ENCODE measurements around the gene TYR.

TYR gene

DNA sequence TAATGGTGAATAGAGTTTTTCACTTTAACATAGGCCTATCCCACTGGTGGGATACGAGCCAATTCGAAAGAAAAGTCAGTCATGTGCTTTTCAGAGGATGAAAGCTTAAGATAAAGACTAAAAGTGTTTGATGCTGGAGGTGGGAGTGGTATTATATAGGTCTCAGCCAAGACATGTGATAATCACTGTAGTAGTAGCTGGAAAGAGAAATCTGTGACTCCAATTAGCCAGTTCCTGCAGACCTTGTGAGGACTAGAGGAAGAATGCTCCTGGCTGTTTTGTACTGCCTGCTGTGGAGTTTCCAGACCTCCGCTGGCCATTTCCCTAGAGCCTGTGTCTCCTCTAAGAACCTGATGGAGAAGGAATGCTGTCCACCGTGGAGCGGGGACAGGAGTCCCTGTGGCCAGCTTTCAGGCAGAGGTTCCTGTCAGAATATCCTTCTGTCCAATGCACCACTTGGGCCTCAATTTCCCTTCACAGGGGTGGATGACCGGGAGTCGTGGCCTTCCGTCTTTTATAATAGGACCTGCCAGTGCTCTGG is at the start of gene TYR:
TSS of gene TYR (plus strand) at position 185 of the 541 bp plus-strand sequence. CDS start at position 264, 79 bp downstream.
- TF ChIP-seq, protein P1, sequence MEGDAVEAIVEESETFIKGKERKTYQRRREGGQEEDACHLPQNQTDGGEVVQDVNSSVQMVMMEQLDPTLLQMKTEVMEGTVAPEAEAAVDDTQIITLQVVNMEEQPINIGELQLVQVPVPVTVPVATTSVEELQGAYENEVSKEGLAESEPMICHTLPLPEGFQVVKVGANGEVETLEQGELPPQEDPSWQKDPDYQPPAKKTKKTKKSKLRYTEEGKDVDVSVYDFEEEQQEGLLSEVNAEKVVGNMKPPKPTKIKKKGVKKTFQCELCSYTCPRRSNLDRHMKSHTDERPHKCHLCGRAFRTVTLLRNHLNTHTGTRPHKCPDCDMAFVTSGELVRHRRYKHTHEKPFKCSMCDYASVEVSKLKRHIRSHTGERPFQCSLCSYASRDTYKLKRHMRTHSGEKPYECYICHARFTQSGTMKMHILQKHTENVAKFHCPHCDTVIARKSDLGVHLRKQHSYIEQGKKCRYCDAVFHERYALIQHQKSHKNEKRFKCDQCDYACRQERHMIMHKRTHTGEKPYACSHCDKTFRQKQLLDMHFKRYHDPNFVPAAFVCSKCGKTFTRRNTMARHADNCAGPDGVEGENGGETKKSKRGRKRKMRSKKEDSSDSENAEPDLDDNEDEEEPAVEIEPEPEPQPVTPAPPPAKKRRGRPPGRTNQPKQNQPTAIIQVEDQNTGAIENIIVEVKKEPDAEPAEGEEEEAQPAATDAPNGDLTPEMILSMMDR (IDR thresholded peaks at IDR 0.05; ENCODE audit: low read depth, low read length, missing control alignments), result no peak
- no peak for DNase-seq (ENCODE audit: low read depth)
- no peak within 1 kb of the TSS for H3K4me3 ChIP-seq (ENCODE audit: low read depth, low read length)

DNA sequence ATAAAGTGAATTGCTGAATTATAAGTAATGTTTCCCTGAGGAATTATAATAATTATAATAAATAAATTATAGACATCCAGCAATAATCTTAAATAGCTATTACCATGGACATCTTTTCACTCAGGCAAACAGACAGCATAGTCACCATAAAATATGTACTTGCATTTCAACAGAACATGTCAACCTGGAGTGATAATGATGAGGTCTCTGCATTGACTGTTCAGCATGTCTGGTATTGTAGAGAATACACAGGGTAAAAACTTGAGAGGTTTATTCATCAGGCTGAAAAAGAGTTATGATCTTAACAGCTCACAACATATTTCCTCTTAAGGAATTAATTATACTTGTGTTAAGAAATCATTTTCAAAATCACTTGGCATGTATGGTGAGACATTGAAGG is 41.1 kb upstream of the TYR start:
- DNase-seq (ENCODE audit: low read depth), result no peak
- H3K4me3 ChIP-seq (ENCODE audit: low read depth, low read length), result no peak overlapping the region
- TF ChIP-seq, protein P1 (IDR thresholded peaks at IDR 0.05; ENCODE audit: low read depth, low read length, missing control alignments), result no peak

DNA sequence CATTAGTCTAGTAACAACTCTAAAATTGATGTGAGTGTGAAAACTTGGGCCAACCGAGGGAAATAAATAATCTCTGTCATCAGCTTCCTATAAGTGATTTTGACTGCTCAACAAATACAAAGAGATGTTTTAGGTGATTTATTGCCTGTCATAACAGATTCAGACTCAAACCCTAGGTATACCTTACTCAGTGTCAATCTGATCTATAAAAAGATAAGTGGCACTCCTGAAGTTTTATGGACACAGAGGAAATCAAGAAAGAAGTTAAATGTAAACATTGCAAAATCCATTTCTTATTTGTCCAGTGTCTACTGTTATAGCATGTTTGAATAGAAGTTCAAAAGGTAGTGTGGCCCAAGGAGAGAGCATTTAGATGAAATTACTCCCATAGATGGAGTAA is 30.4 kb upstream of the TYR start:
- no peak for DNase-seq (ENCODE audit: low read depth)
- TF ChIP-seq, protein P1 (IDR thresholded peaks at IDR 0.05; ENCODE audit: low read depth, low read length, missing control alignments), result no peak
- H3K4me3 ChIP-seq (ENCODE audit: low read depth, low read length), result no peak overlapping the region

DNA sequence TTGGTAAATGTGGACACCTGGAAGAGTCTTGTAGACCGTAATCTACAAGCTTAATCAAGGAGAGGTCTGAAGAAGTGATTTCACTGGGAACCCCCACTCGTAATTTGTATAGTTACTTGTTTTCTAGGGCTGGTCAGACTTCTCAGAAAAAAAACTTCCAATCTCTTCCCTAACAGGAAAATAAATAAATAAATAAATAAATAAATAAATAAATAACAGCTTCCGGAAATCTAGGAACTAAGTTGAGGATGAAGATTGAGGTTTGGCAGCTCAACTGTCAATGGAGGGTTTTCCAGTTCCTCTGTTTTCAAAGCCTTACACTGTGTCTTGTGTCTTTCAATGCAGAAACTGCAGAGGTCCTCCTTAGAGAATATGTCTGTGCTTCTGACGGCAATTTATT is 17.7 kb upstream of the TYR start:
- H3K4me3 ChIP-seq (ENCODE audit: low read depth, low read length), result no peak overlapping the region
- TF ChIP-seq, protein P1 (IDR thresholded peaks at IDR 0.05; ENCODE audit: low read depth, low read length, missing control alignments), result no peak
- DNase-seq (ENCODE audit: low read depth), result no peak

DNA sequence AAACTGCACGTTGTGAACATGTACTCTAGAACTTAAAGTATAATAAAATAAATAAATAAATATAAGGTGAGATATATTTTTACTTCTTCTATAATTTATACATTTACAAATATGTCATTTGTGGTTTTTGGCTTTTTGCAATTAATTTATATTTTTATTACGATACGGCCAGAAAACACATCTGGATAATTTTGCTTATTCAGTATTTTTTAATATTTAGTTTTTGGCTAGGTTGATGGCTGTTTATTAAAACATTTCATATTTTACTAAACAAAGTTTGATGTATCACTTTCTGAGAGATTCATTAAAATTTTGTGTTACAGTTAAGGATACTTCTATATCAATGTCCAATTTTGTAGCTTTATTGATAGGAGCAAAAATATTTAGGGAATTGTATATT is 15.7 kb upstream of the TYR start:
- no peak overlapping the region for H3K4me3 ChIP-seq (ENCODE audit: low read depth, low read length)
- no peak for DNase-seq (ENCODE audit: low read depth)
- TF ChIP-seq, protein P1 (IDR thresholded peaks at IDR 0.05; ENCODE audit: low read depth, low read length, missing control alignments), result no peak

DNA sequence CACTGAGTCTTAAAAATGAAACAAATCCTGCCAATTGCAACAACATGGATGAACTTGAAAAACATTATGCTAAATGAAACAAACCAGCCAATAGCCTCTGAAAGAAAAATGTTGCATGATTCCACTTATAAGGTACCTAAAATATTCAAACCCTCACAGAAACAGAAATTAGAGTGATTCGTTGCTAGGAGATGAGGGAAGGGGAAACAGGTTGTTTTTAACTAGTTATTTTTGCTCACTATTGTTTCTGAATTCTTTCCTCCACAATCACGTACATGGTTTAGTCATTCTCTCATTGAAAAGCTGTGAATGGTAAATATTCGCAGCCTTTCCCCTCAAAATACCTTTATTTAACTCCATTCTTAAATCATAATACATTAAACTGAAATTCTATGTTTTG is 14.0 kb upstream of the TYR start:
- DNase-seq (ENCODE audit: low read depth), result no peak
- H3K4me3 ChIP-seq (ENCODE audit: low read depth, low read length), result no peak overlapping the region
- TF ChIP-seq, protein P1 (IDR thresholded peaks at IDR 0.05; ENCODE audit: low read depth, low read length, missing control alignments), result no peak

DNA sequence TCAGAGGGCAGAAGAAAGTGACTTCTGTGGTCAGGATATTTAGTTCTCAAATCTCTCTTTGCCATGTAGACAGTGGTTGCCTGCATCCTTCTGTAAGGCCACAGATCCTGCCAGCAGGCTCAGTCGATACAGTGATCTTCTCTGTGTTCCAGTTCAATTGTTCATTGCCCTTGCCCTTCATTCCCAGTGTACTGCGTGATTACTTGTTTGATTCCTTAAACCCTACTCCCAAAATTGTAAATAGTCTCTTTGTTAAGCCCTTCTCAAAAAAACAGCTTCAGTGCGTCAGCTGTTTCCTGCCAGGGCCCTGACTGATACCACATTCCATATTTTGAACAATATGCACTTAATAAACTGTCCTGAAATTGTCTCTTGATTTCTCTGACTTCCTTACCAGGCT is 9.3 kb upstream of the TYR start:
- TF ChIP-seq, protein P1 (IDR thresholded peaks at IDR 0.05; ENCODE audit: low read depth, low read length, missing control alignments), result no peak
- H3K4me3 ChIP-seq (ENCODE audit: low read depth, low read length), result no peak overlapping the region
- DNase-seq (ENCODE audit: low read depth), result no peak
